Measurements from ENCODE around the gene CNTNAP5. TPM values are rescaled to one million over a fixed set of nuclear protein-coding genes. Genes with fewer than 3 reads are reported as not detected.

The CNTNAP5 gene
- total and polyA plus RNA-seq, 2 of the 8 experiments (the other 6 are each of a cell fraction or from before 2014, with no cell fraction given) = 0.11 to 0.76 TPM

DNA sequence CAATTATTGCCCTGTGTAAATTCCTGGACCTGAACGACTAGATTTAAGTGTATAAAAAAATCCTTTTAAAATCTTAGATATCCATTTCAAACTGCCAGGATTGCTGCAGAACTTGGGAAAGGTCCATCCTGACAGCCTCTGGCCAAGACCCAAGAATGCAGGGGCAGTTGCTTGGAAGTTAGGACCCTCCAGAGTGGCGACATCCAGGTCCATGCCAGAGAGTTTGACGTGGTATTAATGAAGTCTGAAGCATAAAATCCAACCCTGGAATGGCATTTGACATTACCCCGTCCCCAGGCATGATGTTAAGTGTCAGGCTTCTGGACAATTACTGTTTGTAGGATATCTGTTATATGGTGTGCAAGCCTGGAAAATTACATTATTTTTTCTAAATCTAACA, 810.2 kb downstream of the CNTNAP5 start:
- 96% methylated on average over 4 of the region's 4 CpGs; no CpG with 5 or more reads in 1 of the 2 experiments for WGBS, 2 experiments (ENCODE audit: extremely low coverage in 1 of 2, insufficient coverage in 1 of 2, insufficient read length in 1 of 2, insufficient replicate concordance in 2 of 2, low coverage in 1 of 2, low lambda C conversion rate in 2 of 2, missing lambda C conversion rate in 1 of 2)
- Histone ChIP-seq H2BK5ac (ENCODE audit: low read depth, low read length) (no peak overlapping the region), H2BK15ac (ENCODE audit: low read length) (no peak overlapping the region), H2BK12ac (ENCODE audit: low read depth, low read length) (no peak overlapping the region), H4K5ac (ENCODE audit: insufficient read length, low read depth, low read length) (no peak overlapping the region), H2BK20ac (ENCODE audit: low read length) (no peak overlapping the region), H3K79me2 (ENCODE audit: control insufficient read depth in 1 of 2, insufficient read depth in 2 of 2, low read length in 2 of 2) (no peaks in the 10 kb centered on the region), H3K4me2 (ENCODE audit: insufficient read depth in 1 of 2, low read depth in 2 of 2, low read length in 2 of 2) (no peak overlapping the region), H3K23me2 (ENCODE audit: low read depth, low read length) (no peaks in the 10 kb centered on the region), H3K14ac (ENCODE audit: insufficient read length) (no peak overlapping the region), H4K91ac (replicated peaks; ENCODE audit: insufficient read length, low read length) (no peak overlapping the region), H3K36me3 (ENCODE audit: control insufficient read depth in 2 of 4, insufficient read depth in 4 of 4, low read length in 3 of 4) (no peaks in the 10 kb centered on the region), H3K9me3 (ENCODE audit: insufficient read depth in 2 of 2, low read depth in 1 of 2, low read length in 1 of 2) (peaks cover 0 to 8% of the 10 kb centered on the region in 2 experiments; a peak in 3 of 4 replicates), H3K27ac (ENCODE audit: low read depth, low read length) (no peak overlapping the region), H3K4me3 (ENCODE audit: extremely low read depth in 1 of 4, insufficient read depth in 2 of 4, low read depth in 3 of 4, low read length in 4 of 4) (no peak overlapping the region), H3K27me3 (replicated peaks in 1 of 4; ENCODE audit: control insufficient read depth in 3 of 4, extremely low read depth in 1 of 4, insufficient read depth in 3 of 4, low read length in 3 of 4) (no peaks in the 10 kb centered on the region), H3K4ac (replicated peaks; ENCODE audit: insufficient read length, low read depth, low read length) (no peak overlapping the region), H3K79me1 (ENCODE audit: low read depth, low read length) (no peaks in the 10 kb centered on the region), H3K23ac (ENCODE audit: insufficient read length) (no peak overlapping the region), H3K56ac (replicated peaks; ENCODE audit: insufficient read length, low read depth, low read length) (no peak overlapping the region), H4K8ac (ENCODE audit: extremely low read depth, insufficient read depth, low read length) (no peak overlapping the region), H3K18ac (ENCODE audit: extremely low read depth, low read length) (no peak overlapping the region), H2AFZ (ENCODE audit: low read length) (no peak overlapping the region), H2BK120ac (replicated peaks; ENCODE audit: low read depth, low read length) (no peak overlapping the region), H3K9ac (replicated peaks in 1 of 4; ENCODE audit: extremely low read depth in 1 of 4, low read depth in 3 of 4, low read length in 3 of 4) (no peak overlapping the region; a peak in 1 of 7 replicates), H4K20me1 (replicated peaks in 1 of 2; ENCODE audit: control insufficient read depth in 1 of 2, insufficient read depth in 2 of 2, low read length in 2 of 2) (no peaks in the 10 kb centered on the region), H3K4me1 (replicated peaks in 1 of 4; ENCODE audit: control insufficient read depth in 3 of 4, insufficient read depth in 4 of 4, low read length in 3 of 4) (no peaks in the 10 kb centered on the region), H2AK5ac (ENCODE audit: low read depth, low read length) (no peak overlapping the region)
- no peak for TF ChIP-seq CHD2 (IDR thresholded peaks at IDR 0.05; ENCODE audit: low read length)
- no peak for TF ChIP-seq MAFK (IDR thresholded peaks at IDR 0.05; ENCODE audit: low read depth, low read length)
- TF ChIP-seq RFX5 (IDR thresholded peaks at IDR 0.05; ENCODE audit: borderline replicate concordance, low read depth, low read length) = no peak
- TF ChIP-seq SUZ12 (IDR thresholded peaks at IDR 0.05; ENCODE audit: low read length) = no peak
- TF ChIP-seq EGR1 (IDR thresholded peaks at IDR 0.05; ENCODE audit: borderline replicate concordance, low read depth, low read length) = no peak
- TF ChIP-seq PHF8 (conservative IDR thresholded peaks at IDR 0.05; ENCODE audit: low read depth, low read length) = no peak
- no peak for TF ChIP-seq SAP30 (IDR thresholded peaks at IDR 0.05; ENCODE audit: insufficient read depth, insufficient replicate concordance, low read length)
- no peak for TF ChIP-seq CREB1 (IDR thresholded peaks at IDR 0.05)
- no peak for TF ChIP-seq ASH2L (IDR thresholded peaks at IDR 0.05; ENCODE audit: low read length)
- TF ChIP-seq KDM4A (IDR thresholded peaks at IDR 0.05; ENCODE audit: low read depth, low read length, severe bottlenecking) = no peak
- ChIA-PET CTCF (ENCODE audit: partially characterized antibody) (no interaction called here), POLR2A (ENCODE audit: partially characterized antibody) (no interaction called here)
- DNase-seq (ENCODE audit: low read depth in 1 of 2, low spot score in 2 of 2) = no peak
- FAIRE-seq = no peak

Measured in H1 (cell line).